Activated CD4-positive, alpha-beta T cell treated with anti-CD3 and anti-CD28 coated beads for 24 hours (primary cell): ENCODE data around the gene IMPA2.
A peak's percentile ranks its signal among the peaks of the same experiment; 100 is the strongest.
"Not testable (repeated sequence)": the region's sequence is repeated elsewhere in the genome, so short reads cannot be mapped to it uniquely, and the experiment has no call there.

Experiments used
- DNase-seq, 2 donors: peaks; one replicate each; pipeline ENCODE4 v3.0.0-alpha.2; 2020; ENCODE audit warnings: low read depth in 2 of 2

IMPA2 gene

GRCh38 chr18:11962597-11962996 is 18.7 kb upstream of the IMPA2 start:
- DNase-seq, result no peak

DNA sequence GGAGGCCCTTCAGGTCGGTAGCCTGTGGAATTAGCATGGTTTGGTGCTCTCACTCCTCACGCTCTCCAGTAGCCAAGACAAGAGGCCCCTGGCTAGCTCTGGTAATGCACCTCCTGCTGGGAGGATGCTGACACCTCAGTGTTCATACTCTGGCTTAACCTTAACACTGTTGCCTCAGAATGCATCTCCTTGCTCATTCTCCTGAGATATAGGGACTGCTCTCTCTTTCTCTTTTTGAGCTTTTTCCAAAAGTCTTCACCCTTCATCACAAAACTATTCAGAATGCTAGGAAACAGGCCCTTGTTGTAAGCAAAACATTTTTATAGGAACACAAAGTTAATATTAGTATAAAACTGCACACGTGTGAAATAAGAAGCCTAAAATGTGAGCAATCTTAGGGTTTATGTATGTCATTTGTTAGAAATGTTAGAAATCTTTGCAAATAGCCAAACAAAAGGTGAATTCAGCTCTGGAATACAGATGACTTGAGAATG is 17.3 kb upstream of the IMPA2 start:
- no peak for DNase-seq

- DNase-seq, result no peak
These were observed 11.1 kb upstream of the IMPA2 start for GRCh38 chr18:11969904-11970835.

DNA sequence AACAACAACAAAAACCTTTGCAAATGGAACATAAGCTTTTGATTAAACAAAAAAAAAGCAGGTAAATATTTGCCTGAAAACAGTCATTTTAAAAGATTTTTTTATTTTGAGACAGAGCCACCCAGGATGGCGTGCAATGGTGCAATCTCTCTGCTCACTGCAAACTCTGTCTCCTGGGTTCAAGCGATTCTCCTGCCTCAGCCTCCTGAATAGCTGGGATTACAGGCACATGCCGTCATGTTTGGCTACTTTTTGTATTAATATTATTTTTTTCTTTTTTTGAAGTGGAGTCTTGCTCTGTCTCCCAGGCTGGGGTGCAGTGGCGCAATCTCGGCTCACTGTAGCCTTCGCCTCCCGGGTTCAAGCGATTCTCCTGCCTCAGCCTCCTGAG is 10.5 kb upstream of the IMPA2 start:
- not testable (repeated sequence) for DNase-seq

GRCh38 chr18:11972371-11973174 is 8.7 kb upstream of the IMPA2 start:
- DNase-seq, result no peak

- no peak for DNase-seq
These were observed 6.5 kb upstream of the IMPA2 start for GRCh38 chr18:11974741-11975325.

DNA sequence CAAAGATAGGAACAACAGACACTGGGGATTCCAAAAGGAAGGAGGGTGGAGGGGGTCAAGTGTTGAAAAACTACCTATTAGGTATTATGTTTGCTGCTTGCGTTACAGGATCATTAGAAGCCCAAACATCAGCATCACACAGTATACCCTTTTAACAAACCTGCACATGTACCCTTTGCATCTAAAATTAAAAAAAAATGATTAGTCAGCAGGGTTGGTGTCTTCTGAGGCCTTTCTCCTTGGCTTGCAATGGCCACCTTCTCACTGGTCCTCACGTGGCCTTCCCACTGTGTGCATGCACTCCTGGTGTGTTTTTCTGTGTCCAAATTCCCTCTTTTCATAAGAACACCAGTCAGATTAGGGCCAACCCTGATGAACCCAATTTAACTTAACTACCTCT is 5.6 kb upstream of the IMPA2 start:
- no peak for DNase-seq

DNA sequence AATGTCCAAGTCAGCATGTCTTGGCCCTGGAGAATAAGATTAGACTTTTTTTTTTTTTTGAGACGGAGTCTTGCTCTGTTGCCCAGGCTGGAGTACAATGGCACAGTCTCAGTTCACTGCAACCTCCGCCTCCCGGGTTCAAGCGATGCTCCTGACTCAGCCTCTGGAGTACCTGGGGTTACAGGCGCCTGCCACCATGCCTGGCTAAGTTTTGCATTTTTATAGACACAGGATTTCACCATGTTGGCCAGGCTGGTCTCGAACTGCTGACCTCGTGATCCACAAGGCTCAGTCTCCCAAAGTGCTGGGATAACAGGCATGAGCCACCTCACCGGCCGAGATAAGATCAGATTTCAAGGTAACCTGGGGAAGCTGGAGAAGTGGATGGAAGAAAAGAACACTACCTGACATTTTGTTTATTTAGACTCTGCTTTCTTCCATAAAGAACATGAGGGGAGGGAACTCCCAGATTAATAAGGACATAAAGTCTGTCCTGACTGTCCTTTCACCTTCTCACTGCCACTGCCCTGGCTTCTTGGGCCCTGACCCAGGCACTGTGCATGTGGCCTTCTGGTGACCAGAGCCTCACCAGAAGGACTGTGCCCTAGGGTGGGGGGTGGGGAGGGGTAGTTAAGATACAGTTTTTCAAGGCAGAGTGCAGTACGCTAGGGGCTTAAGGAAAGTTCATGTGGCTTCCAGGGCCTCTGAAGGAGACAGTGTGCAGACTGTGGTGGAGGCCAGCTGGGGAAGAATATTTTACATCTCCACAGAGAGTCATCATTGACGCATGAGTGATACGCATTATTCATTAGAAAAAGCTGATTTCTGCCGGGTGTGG is 4.8 kb upstream of the IMPA2 start:
- no peak for DNase-seq

- no peak for DNase-seq
These were observed 4.2 kb upstream of the IMPA2 start for GRCh38 chr18:11977153-11977466.

GRCh38 chr18:11978956-11979355 is 2.4 kb upstream of the IMPA2 start:
- no peak for DNase-seq

DNA sequence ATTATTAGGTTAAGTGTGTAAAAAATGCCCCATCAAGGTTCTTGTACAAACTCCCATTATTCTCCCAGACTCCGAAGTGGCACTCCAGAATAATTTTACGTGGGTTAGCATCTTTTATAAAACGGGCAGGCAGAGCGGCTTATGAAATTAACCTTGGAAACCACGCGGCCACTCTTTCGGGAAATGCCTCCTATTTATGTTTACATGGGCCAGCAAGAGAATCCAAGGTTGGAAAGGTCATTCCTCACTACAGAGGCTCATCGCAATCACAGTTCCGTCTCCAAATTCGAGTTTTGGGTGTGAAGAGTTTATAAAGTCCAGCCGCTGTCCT is 1.2 kb upstream of the IMPA2 start:
- no peak for DNase-seq

- DNase-seq, result peak; percentile 95 to 96
These were observed 664 bp upstream of the IMPA2 start for GRCh38 chr18:11980494-11981191.

DNA sequence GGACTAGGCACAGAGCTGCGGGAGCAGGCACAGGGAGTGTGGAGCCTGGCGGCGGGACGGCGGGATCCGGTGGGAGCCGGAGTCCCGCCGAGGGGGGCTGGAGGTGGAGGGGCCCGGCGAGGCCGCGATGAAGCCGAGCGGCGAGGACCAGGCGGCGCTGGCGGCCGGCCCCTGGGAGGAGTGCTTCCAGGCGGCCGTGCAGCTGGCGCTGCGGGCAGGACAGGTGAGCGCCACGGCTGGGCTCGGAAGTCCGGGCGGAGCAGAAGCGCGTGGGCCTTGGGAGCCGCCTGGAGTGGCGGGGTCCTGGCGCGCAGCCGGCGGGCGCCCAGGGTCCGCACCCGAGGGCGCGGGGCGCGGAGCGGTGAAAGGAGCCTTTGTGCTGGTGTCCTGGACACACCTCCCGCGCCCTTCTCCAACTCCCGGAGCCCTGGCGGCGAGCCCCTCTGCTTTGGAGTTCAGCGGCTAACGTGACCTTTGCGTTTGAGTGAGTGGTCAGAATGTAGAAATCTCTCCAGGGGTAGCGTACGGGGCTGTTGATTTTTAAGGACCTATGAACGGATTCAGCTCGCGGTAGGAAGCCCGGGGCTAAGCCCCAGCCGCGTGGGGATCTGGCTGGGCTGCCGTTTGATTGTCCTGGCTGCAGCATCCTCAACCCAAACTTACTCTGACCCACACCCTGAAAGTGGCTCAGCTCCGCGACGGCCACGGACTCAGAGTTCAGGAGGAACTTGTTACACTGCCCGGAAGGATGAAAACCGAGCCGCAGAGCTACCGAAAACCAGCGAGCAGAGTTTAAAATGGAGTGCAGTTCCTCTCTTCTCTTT is 448 bp downstream of the IMPA2 start:
- no peak for DNase-seq

GRCh38 chr18:11982981-11983380 is 1.7 kb downstream of the IMPA2 start:
- no peak for DNase-seq

DNA sequence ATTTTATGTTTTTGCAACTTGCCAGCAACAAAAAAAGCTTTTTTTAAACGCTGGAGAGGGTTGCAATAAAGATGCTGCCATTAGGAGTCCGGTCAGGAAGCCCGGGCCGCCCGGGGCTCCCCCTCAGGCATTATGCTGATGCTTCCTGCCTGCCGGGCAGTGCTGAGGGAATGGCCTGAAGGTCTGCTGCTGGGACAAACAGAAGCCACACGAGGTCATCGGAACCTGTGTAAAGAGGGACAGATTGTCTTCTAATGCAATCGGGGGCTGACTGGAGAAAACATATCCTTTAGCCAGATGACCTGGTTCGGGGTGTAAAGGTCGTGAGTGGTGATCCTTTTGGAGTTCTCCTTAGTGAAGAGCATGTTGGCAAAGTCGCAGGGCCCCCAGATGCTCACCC is 2.3 kb downstream of the IMPA2 start:
- DNase-seq, result no peak

DNA sequence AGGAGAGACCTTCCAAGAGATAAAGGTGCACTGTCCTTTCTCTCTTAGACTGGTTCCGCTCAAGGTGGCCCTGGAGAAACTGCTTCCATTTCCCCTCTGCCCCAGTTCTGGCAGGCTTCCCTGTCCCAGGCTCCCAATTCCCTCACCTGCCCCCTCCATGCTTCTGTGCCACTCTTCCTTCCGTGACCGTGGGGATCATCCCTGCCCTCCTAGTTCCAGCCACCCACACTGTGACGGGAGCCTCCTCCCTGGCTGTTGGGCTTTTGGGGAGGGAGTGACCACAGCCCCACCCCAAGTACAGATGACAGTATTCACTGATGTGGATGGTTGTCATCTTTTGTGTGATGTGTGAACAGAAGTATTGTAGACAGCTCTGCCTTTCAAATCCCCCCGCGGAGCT is 2.8 kb downstream of the IMPA2 start:
- DNase-seq, result no peak

- no peak for DNase-seq
These were observed 4.3 kb downstream of the IMPA2 start for GRCh38 chr18:11985586-11985985.

DNA sequence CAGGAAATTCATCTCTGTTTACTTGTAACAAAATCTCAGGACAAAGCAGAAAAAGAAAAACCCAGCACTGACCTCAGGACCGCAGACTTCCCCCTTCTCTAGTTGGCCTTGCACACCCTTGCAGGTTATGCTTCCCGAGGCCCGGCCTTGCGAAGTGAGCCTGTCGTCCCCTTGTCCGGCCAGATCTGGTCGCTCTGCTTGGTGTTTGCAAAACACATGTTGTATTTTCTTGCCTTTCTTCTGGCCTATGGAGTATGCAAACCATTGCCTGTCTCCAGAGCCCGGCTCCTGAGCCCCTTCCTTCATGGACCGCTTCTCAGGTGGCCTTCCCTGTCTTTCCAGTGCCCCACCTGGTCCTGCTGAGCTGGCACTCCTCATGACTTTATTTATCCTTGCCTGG is 4.8 kb downstream of the IMPA2 start:
- DNase-seq, result no peak

- DNase-seq, result no peak
These were observed 6.2 kb downstream of the IMPA2 start for GRCh38 chr18:11987527-11987926.

DNA sequence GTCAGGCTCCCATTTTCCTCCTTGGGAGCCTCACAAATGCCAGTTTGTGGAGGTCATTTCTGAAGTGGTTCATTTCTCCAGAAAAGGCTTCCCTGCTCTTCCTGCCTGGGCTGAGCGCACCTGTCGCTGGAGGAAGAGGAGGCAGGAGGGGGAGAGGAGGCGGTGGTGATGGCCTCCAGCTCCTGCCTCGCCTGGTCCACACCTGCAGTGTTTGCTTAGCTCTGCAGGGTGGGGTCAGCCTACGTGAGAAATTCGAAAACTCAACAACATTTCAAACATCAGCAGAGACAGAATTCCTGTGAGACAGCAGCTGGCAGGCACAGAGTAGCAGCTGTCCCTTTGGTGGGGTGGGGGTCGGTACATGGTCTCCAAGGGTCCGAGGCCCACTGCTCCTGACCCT is 7.9 kb downstream of the IMPA2 start:
- no peak for DNase-seq
